HUES6 (cell line): ENCODE results near the gene IPCEF1.
A peak's percentile ranks its signal among the peaks of the same experiment; 100 is the strongest.

Experiments
- H3K27ac ChIP-seq: 2 replicates; pipeline ENCODE4 v1.7.0; 2013; ENCODE audit warnings: low read depth, mild to moderate bottlenecking, low read length, inconsistent platforms
- H3K27me3 ChIP-seq: 2 replicates; pipeline ENCODE4 v1.6.1; 2013; ENCODE audit warnings: low read length; ENCODE audit not compliant: control insufficient read depth, insufficient read depth
- H3K36me3 ChIP-seq: 2 replicates; pipeline ENCODE4 v1.6.1; 2013; ENCODE audit warnings: low read length; ENCODE audit not compliant: control insufficient read depth, insufficient read depth
- H3K4me1 ChIP-seq: 2 replicates; pipeline ENCODE4 v1.6.1; 2013; ENCODE audit warnings: low read length; ENCODE audit not compliant: control insufficient read depth, insufficient read depth
- H3K4me3 ChIP-seq: 2 replicates; pipeline ENCODE4 v1.5.1; 2013; ENCODE audit warnings: low read depth, low read length
- H3K9ac ChIP-seq: one replicate; pipeline ENCODE4 v1.6.1; 2013; ENCODE audit warnings: mild to moderate bottlenecking, low read length
- H3K9me3 ChIP-seq: 2 replicates; pipeline ENCODE4 v1.6.1; 2013; ENCODE audit warnings: low read depth, low read length; ENCODE audit not compliant: control insufficient read depth, insufficient read depth

Gene IPCEF1

DNA sequence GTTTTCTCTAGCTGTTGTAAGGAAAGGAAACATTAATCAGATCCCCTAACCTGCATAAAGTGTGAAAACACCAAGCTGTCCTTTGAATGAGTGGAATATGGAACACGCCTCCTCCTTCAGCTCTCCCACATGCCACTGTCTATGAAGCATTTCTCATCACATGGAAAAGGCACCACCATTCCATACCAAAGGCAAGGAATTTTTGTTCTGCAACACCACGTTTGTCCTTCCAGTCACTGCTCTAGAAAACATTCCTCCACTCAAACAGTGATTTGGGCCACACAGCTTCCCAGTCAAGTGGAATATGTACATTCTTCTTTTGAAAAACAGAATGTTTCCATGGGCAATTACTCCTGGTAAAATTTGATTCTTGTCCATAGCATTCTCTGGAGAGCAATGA lies 197.5 kb downstream of the IPCEF1 start:
- no peaks in the 10 kb centered on the region; the same call in 1 of the 2 replicates for H3K9me3 ChIP-seq
- H3K27me3 ChIP-seq: no peaks in the 10 kb centered on the region
- H3K36me3 ChIP-seq: no peaks in the 10 kb centered on the region
- H3K9ac ChIP-seq: no peak overlapping the region
- H3K27ac ChIP-seq: no peak overlapping the region
- H3K4me3 ChIP-seq: no peak overlapping the region
- H3K4me1 ChIP-seq: peaks cover 10% of the 10 kb centered on the region

GRCh38 chr6:154157706-154158105 lies 198.9 kb downstream of the IPCEF1 start:
- Histone ChIP-seq H3K27me3 (no peaks in the 10 kb centered on the region), H3K4me3 (no peak overlapping the region), H3K9ac (no peak overlapping the region), H3K27ac (no peak overlapping the region), H3K4me1 (peaks cover 10% of the 10 kb centered on the region), H3K9me3 (no peaks in the 10 kb centered on the region; the same call in 1 of the 2 replicates), H3K36me3 (no peaks in the 10 kb centered on the region)

GRCh38 chr6:154157082-154157481 lies 199.5 kb downstream of the IPCEF1 start:
- Histone ChIP-seq H3K4me3 (no peak overlapping the region), H3K27ac (no peak overlapping the region), H3K4me1 (peaks cover 10% of the 10 kb centered on the region), H3K9ac (no peak overlapping the region), H3K27me3 (no peaks in the 10 kb centered on the region), H3K9me3 (no peaks in the 10 kb centered on the region; the same call in 1 of the 2 replicates), H3K36me3 (no peaks in the 10 kb centered on the region)

GRCh38 chr6:154156135-154156896 lies 200.3 kb downstream of the IPCEF1 start:
- no peak overlapping the region for H3K4me3 ChIP-seq

DNA sequence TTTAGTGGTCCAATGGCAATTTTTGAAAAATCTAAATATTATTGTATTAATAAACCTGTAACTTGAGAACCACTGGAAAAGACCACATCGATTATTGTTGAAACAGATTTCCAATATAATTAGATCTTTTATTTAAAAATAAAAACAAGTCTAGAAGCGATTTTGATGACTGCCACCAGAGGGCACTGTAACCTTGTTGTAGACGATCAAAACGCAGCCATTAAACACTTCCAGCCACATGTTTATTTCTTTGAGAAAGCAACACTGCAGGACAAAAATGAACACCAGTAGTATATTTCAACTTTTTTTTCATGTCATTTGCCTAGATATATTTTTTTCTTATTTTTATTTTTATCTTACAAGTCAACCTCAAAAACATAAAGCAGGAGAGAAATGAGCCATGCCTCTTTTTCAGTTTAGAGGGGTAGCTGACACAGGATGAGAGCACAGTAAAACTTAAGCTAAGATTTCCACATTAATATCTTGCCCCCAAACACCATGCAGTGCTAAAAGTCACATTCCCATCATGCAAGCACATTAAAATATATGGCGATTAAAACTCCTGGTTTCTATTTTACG lies 202.1 kb downstream of the IPCEF1 start:
- H3K27ac ChIP-seq: no peak overlapping the region
- H3K9me3 ChIP-seq: no peaks in the 10 kb centered on the region; the same call in 1 of the 2 replicates
- peaks cover 10% of the 10 kb centered on the region for H3K4me1 ChIP-seq
- no peaks in the 10 kb centered on the region for H3K27me3 ChIP-seq
- no peaks in the 10 kb centered on the region for H3K36me3 ChIP-seq
- no peak overlapping the region for H3K9ac ChIP-seq
- H3K4me3 ChIP-seq: no peak overlapping the region

More at GRCh38 chr6:154156135-154156896, 200.3 kb downstream of the IPCEF1 start:
- Histone ChIP-seq H3K4me1 (peaks cover 10% of the 10 kb centered on the region), H3K27me3 (no peaks in the 10 kb centered on the region), H3K9me3 (no peaks in the 10 kb centered on the region; the same call in 1 of the 2 replicates), H3K27ac (no peak overlapping the region), H3K9ac (no peak overlapping the region), H3K36me3 (no peaks in the 10 kb centered on the region)

- H3K9ac ChIP-seq: no peak overlapping the region
- H3K9me3 ChIP-seq: no peaks in the 10 kb centered on the region
- peaks cover 9% of the 10 kb centered on the region; the same call in 1 of the 2 replicates for H3K4me1 ChIP-seq
- no peaks in the 10 kb centered on the region for H3K36me3 ChIP-seq
- no peak overlapping the region for H3K27ac ChIP-seq
- H3K27me3 ChIP-seq: no peaks in the 10 kb centered on the region
- no peak overlapping the region for H3K4me3 ChIP-seq
Measured at GRCh38 chr6:154143753-154144152, 212.8 kb downstream of the IPCEF1 start.

DNA sequence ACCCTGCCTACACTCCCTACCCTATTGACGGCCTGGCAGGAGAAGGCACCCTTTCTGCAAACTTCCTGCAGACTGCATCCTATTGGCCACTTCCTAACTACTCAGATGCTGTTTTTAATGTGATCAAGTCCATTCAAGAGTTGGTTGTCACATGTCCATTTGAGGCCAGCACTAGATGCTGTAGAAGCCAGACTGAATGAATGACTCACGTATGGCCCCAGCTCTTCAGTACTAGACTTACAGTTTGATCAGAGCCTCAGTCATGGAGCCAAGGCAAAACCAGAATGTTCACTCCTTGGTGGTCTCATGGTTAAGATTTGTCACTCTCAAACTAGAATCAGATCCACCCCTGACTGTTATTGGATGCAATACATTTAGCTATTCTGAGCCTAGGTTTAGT lies 215.9 kb downstream of the IPCEF1 start:
- H3K9ac ChIP-seq: no peak overlapping the region

DNA sequence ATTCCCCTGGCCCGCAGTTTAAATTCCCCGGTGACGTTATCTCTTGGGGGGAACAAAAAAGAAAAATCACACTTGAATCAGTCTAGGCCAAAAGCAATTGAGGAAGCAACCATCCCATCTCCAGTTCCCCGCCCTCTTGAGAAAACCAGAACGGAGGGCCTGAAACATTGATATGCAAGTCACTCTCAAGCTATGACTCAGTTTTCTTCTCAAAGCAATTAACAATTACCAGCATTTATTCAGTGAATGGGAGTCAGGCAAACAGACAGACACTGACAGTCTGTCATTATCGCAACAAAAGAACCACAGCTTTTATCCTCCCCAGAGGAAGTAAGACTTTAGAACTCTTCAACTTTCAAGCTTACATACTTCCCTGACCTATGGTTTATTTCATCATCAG lies 216.7 kb downstream of the IPCEF1 start:
- Histone ChIP-seq H3K27ac (0 out of 2 replicates have a peak overlapping the region, but pooled peaks have one; percentile 45), H3K27me3 (no peaks in the 10 kb centered on the region), H3K4me3 (no peak overlapping the region), H3K36me3 (no peaks in the 10 kb centered on the region), H3K9me3 (no peaks in the 10 kb centered on the region), H3K9ac (no peak overlapping the region), H3K4me1 (peaks cover 9% of the 10 kb centered on the region; the same call in 1 of the 2 replicates)

More for the DNA sequence above, 215.9 kb downstream of the IPCEF1 start:
- H3K9me3 ChIP-seq: no peaks in the 10 kb centered on the region
- no peaks in the 10 kb centered on the region for H3K27me3 ChIP-seq
- H3K27ac ChIP-seq: no peak overlapping the region
- no peak overlapping the region for H3K4me3 ChIP-seq
- H3K4me1 ChIP-seq: peaks cover 9% of the 10 kb centered on the region; the same call in 1 of the 2 replicates
- no peaks in the 10 kb centered on the region for H3K36me3 ChIP-seq

GRCh38 chr6:154138793-154139192 lies 217.8 kb downstream of the IPCEF1 start:
- Histone ChIP-seq H3K27ac (no peak overlapping the region), H3K9ac (no peak overlapping the region), H3K4me3 (no peak overlapping the region), H3K27me3 (no peaks in the 10 kb centered on the region), H3K4me1 (peaks cover 9% of the 10 kb centered on the region; the same call in 1 of the 2 replicates), H3K36me3 (no peaks in the 10 kb centered on the region), H3K9me3 (no peaks in the 10 kb centered on the region)

GRCh38 chr6:154134471-154135147 lies 222.0 kb downstream of the IPCEF1 start:
- no peak overlapping the region for H3K9ac ChIP-seq
- peaks cover 6% of the 10 kb centered on the region; the same call in 1 of the 2 replicates for H3K4me1 ChIP-seq
- H3K9me3 ChIP-seq: no peaks in the 10 kb centered on the region
- no peak overlapping the region for H3K4me3 ChIP-seq
- no peaks in the 10 kb centered on the region for H3K27me3 ChIP-seq
- no peaks in the 10 kb centered on the region for H3K36me3 ChIP-seq
- no peak overlapping the region for H3K27ac ChIP-seq

DNA sequence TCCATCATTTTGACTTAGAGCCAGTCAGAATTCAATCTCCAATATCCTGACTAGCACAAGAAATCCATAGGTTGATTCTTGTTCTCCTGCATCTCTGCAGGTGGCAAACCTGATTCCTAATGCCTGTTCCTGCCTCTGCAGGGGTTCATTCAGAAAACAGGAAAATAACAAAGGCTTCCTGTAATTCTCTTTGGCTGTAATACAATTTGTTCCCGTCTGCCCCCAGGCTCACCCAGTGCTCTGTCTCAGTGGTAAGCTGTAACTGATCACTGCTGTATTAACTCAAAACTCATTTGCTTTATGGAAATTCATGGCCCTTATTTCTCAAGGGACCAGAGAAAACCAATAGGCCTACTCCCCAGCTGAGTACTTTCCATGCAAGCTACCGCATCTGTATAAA lies 228.9 kb downstream of the IPCEF1 start:
- Histone ChIP-seq H3K9ac (no peak overlapping the region), H3K36me3 (no peaks in the 10 kb centered on the region), H3K27me3 (no peaks in the 10 kb centered on the region), H3K4me1 (peaks cover 7% of the 10 kb centered on the region; the same call in 1 of the 2 replicates), H3K4me3 (no peak overlapping the region), H3K27ac (no peak overlapping the region), H3K9me3 (peaks cover 3% of the 10 kb centered on the region; the same call in 1 of the 2 replicates)
